Mammary epithelial cell (primary cell): ENCODE results near the gene CTCFL.

Experiments used
- CTCF ChIP-seq, 2 donors: IDR thresholded peaks in 1 of 2; conservative IDR thresholded peaks in 1 of 2; 2 replicates each; pipeline ENCODE4 v1.5.1; 2011 to 2012; ENCODE audit warnings: inconsistent platforms in 2 of 2, low read length in 2 of 2, mild to moderate bottlenecking in 2 of 2, control low read depth in 1 of 2, low read depth in 1 of 2; ENCODE audit not compliant: insufficient read depth in 1 of 2; ENCODE audit errors: extremely low read depth in 1 of 2
- EZH2 ChIP-seq: IDR thresholded peaks from 2 replicates; pipeline ENCODE4 v1.6.1; 2012; ENCODE audit warnings: low read length, inconsistent platforms, borderline replicate concordance

GRCh38 chr20:57528148-57528547 is 3.2 kb upstream of the CTCFL start:
- no peak for TF ChIP-seq CTCF (conservative IDR thresholded peaks at IDR 0.05 in 1 of 2, IDR thresholded peaks at IDR 0.05 in 1 of 2; ENCODE audit: extremely low read depth in 1 of 2, insufficient read depth in 1 of 2, low read depth in 1 of 2, low read length in 2 of 2)
- no peak for TF ChIP-seq EZH2
